ENCODE data around the gene EHD4. TPM values are rescaled to one million over a fixed set of nuclear protein-coding genes. Genes with fewer than 3 reads are reported as not detected.

Gene EHD4
- polyA plus RNA-seq, 2 of the 4 experiments (the other 2 are of a cell fraction) = 8.2 to 9.0 TPM

- CTCF ChIA-PET = interaction anchor here (1.0 to 1.2 kb wide), 2 partner anchors 14 to 16 kb away, joined by 3 to 4 read pairs; no protein-coding TSS in a partner anchor
- Histone ChIP-seq H3K4me1 (no peaks in the 10 kb centered on the region), H3K4me2 (no peak overlapping the region), H3K9me3 (no peaks in the 10 kb centered on the region), H3K4me3 (no peak overlapping the region), H3K27ac (no peak overlapping the region)
- TF ChIP-seq BCL3 (IDR thresholded peaks at IDR 0.05) (no peak), HMGXB4 (CRISPR knock-in tag; IDR thresholded peaks at IDR 0.05; ENCODE audit: borderline replicate concordance) (no peak), RAD21 (conservative IDR thresholded peaks at IDR 0.05 in 1 of 2, IDR thresholded peaks at IDR 0.05 in 1 of 2) (no peak), PHF8 (IDR thresholded peaks at IDR 0.05; ENCODE audit: borderline replicate concordance, low read depth) (no peak), SREBF2 (IDR thresholded peaks at IDR 0.05) (no peak), NR3C1 (IDR thresholded peaks at IDR 0.05) (no peak), USF2 (IDR thresholded peaks at IDR 0.05) (no peak), ZFP36 (IDR thresholded peaks at IDR 0.05; ENCODE audit: borderline replicate concordance, partially characterized antibody) (no peak), HOXB5 (CRISPR knock-in tag; IDR thresholded peaks at IDR 0.05) (no peak), GATA3 (IDR thresholded peaks at IDR 0.05; ENCODE audit: borderline replicate concordance) (no peak), CEBPB (IDR thresholded peaks at IDR 0.05) (no peak), MAZ (IDR thresholded peaks at IDR 0.05; ENCODE audit: borderline replicate concordance, low read depth, low read length) (no peak), KDM1A (IDR thresholded peaks at IDR 0.05; ENCODE audit: low read depth) (no peak), HEYL (CRISPR knock-in tag; IDR thresholded peaks at IDR 0.05) (no peak)
- no peak for DNase-seq (ENCODE audit: low read depth in 1 of 2, low spot score in 1 of 2)
- ATAC-seq = no peak
- no peak for FAIRE-seq
- POLR2A ChIA-PET = no interaction called here
- WGBS (ENCODE audit: missing lambda C conversion rate) = 59% methylated on average over 6 of the region's 7 CpGs
Measured at GRCh38 chr15:41888662-41889253, 83.6 kb downstream of the EHD4 start.

- CTCF ChIA-PET = interaction anchor here (1.0 to 1.2 kb wide), 2 partner anchors 15 to 17 kb away, joined by 3 to 4 read pairs; no protein-coding TSS in a partner anchor
- no peak overlapping the region for H3K4me2 ChIP-seq
- no peak for DNase-seq (ENCODE audit: low read depth in 1 of 2, low spot score in 1 of 2)
- 53% methylated on average over 4 of the region's 9 CpGs for WGBS (ENCODE audit: missing lambda C conversion rate)
- no peaks in the 10 kb centered on the region for H3K9me3 ChIP-seq
- TF ChIP-seq SREBF2 (IDR thresholded peaks at IDR 0.05) (no peak), CHD4 (IDR thresholded peaks at IDR 0.05; ENCODE audit: borderline replicate concordance) (no peak), NFE2L2 (conservative IDR thresholded peaks at IDR 0.05; ENCODE audit: low read length) (no peak), CBX2 (IDR thresholded peaks at IDR 0.05; ENCODE audit: borderline replicate concordance, low read depth) (no peak), CBX8 (IDR thresholded peaks at IDR 0.05) (no peak), TFCP2L1 (CRISPR knock-in tag; IDR thresholded peaks at IDR 0.05) (no peak)
- no peaks in the 10 kb centered on the region for H3K4me1 ChIP-seq
- FAIRE-seq = no peak
- no peak for ATAC-seq
- POLR2A ChIA-PET = no interaction called here
- H3K27ac ChIP-seq = no peak overlapping the region
- H3K4me3 ChIP-seq = no peak overlapping the region
Measured at GRCh38 chr15:41887893-41888292, 84.5 kb downstream of the EHD4 start.

GRCh38 chr15:41887161-41887560 is 85.2 kb downstream of the EHD4 start:
- Histone ChIP-seq H3K9me3 (no peaks in the 10 kb centered on the region), H3K4me2 (no peak overlapping the region), H3K27ac (no peak overlapping the region), H3K4me1 (no peaks in the 10 kb centered on the region), H3K4me3 (no peak overlapping the region)
- TF ChIP-seq ZFP36 (IDR thresholded peaks at IDR 0.05; ENCODE audit: borderline replicate concordance, partially characterized antibody) (no peak), HOXB5 (CRISPR knock-in tag; IDR thresholded peaks at IDR 0.05) (no peak), ELK1 (IDR thresholded peaks at IDR 0.05; ENCODE audit: low read depth, low read length) (no peak), E2F6 (IDR thresholded peaks at IDR 0.05; ENCODE audit: borderline replicate concordance, low read depth) (no peak), MYC (IDR thresholded peaks at IDR 0.05; ENCODE audit: borderline replicate concordance, low read length) (no peak), FOXS1 (CRISPR knock-in tag; IDR thresholded peaks at IDR 0.05) (no peak), ZC3H11A (IDR thresholded peaks at IDR 0.05) (no peak), PHF8 (IDR thresholded peaks at IDR 0.05; ENCODE audit: borderline replicate concordance, low read depth) (no peak), ESRRA (IDR thresholded peaks at IDR 0.05; ENCODE audit: borderline replicate concordance, low read length) (no peak), CHD2 (IDR thresholded peaks at IDR 0.05; ENCODE audit: low read length, partially characterized antibody) (no peak), EP300 (IDR thresholded peaks at IDR 0.05) (no peak), CBX2 (IDR thresholded peaks at IDR 0.05; ENCODE audit: borderline replicate concordance, low read depth) (no peak), CEBPB (IDR thresholded peaks at IDR 0.05) (no peak)
- DNase-seq (ENCODE audit: low read depth in 1 of 2, low spot score in 1 of 2) (no peak), ATAC-seq (no peak), FAIRE-seq (no peak)
- POLR2A ChIA-PET = no interaction called here
- CTCF ChIA-PET = interaction anchor here (0.9 to 1.6 kb wide), 4 partner anchors 16 to 197 kb away, joined by 3 read pairs; no protein-coding TSS in a partner anchor
- WGBS (ENCODE audit: missing lambda C conversion rate) = 88% methylated on average over 10 of the region's 10 CpGs

All from A549 (cell line).